NCI-H748 treated with DMSO at 0.1 percent for 48 hours (cell line): ENCODE measurements around the gene COMMD6.

Experiments used
- DNase-seq: peaks from one replicate; lab custom pipeline; 2025; lab: John Stamatoyannopoulos, UW

Gene COMMD6

GRCh38 chr13:75521956-75522355, 15.7 kb downstream of the COMMD6 start:
- no peak for DNase-seq

DNA sequence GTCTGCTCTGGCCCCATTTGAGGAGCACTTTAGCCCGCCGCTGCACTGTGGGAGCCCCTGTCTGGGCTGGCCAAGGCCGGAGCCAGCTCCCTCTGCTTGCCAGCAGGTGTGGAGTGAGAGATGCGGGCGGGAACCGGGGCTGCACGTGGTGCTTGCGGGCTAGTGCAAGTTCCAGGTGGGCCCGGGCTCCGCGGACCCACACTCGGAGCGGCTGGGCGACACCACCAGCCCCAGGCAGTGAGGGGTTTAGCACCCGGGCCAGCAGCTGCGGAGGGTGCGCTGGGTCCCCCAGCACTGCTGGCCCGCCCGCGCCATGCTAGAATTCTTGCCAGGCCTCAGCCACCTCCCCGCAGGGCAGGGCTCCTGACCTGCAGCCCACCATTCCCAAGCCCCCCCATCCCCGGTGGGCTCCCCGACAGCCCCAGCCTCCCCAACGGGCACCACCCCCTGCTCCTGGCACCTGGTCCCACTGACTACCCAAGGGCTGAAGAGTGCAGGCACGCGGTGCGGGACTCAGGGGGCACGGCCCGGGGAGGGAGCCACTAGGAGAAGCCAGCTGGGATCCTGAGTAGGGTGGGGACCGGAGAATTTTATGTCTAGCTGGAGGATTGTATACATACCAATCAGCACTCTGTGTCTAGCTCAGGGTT, 19.1 kb downstream of the COMMD6 start:
- DNase-seq, result no peak

GRCh38 chr13:75514080-75514995, 23.3 kb downstream of the COMMD6 start:
- no peak for DNase-seq

GRCh38 chr13:75513271-75513670, 24.4 kb downstream of the COMMD6 start:
- no peak for DNase-seq

- DNase-seq, result no peak
Observed at GRCh38 chr13:75512253-75512652, 25.4 kb downstream of the COMMD6 start.

DNA sequence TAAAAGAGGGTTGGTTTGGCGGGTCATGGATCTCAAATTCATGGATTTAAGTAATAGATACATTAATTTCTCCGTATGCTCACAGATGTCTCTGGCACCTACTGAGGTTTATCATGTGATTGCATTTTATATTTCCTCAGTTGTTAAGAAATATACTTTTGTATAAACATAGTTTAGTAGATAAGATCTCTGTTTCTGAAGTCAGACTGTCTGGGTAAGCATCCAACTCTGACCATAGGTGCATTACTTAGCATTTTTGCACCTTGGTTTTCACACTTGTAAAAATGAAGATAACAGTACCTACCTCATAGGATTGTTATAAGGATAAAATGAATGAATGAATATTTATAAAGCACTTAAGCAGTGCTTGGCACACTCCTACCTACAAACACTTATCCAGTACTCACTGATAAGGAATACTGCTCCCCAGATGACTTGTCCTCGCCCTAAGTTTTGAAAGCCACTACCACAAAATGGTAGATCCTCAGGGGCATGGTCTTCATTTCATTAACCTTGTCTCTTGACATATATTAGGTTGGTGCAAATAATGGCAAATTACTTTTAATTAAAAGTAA, 26.5 kb downstream of the COMMD6 start:
- DNase-seq, result no peak

GRCh38 chr13:75508002-75508548, 29.6 kb downstream of the COMMD6 start:
- DNase-seq, result no peak

DNA sequence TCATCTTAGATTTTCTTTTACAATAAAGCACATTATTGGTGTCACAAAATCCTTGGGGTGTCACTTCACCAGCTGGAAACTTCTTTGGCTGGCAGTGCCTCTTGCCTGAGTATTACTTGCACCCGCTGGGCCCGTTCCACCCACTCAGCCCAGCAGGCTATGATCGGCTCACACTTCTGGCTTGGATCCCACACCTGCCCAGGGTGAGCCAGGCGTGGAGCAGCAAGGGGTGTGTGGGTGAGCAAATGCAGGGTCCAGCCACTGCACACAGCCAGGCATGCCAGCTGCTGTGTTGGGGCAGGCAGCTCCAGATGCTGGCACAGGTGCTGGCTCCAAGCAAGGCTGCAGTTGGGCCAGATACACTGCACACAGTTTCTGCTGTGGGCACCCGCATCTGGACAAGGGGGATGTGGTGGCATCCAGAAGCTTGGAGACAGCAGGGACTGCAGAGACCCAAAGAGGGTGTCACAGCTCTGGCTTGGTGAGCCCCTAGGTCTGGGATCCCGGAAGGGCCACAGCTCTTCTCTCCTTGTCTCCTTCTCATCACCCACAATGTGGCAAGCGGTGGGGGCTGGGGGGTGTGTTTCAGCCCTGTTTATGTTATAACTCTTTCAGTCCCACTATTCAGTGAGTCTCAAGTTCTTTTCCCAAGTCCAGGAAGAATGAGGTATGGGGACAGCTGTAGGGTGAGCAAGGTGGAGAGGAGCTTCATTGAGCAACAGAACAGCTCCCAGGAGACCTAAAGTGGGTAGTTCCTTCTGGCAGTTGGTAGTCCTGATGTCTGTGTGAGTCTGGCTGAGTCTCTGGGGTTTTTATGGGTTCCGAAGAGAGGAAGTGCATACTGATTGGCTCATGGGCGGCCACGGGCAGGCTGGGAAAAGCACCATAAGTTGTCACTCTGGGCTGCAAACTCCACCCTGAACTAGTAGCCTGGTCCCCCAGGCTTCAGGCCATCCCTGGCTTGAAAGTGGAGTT, 30.3 kb downstream of the COMMD6 start:
- no peak for DNase-seq

- no peak for DNase-seq
Observed at GRCh38 chr13:75506018-75506417, 31.6 kb downstream of the COMMD6 start.

DNA sequence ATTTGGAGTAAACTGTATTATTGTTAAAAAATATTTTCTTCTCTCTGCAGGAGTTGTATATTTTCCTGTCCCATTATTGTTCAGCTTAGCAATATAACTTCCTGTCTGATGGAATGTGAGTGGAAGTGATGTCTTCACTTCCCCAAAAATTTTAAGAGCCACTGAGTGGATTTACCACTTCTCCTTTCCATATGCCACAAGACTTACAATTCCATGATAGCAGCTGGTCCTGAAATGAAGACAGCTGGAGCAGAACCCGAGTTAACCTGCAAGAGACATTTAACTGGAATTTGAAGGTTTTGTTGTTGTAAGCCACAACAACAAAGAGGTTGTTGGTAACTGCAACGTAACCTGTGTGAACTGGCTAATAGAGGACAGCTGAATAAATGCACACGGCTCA, 32.3 kb downstream of the COMMD6 start:
- DNase-seq, result no peak

DNA sequence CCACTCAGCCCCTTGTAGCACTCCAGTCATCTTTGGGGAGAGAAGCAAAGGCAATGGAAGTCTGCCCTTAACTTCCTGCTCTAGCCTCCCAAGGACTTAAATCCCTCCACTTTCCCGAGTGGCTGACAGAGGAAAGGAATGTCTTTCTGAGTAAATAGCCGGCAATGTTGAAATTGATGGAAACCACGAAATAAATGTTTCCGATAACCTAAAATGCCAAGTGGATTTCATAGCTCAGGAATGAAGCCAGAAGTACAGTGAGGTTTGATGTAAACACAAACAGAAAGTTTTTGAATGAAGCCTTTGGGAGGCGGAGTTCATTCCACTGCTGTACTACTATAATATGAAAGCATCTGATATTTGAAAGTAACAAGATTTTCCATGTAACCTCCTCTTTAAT, 41.7 kb downstream of the COMMD6 start:
- DNase-seq, result no peak

DNA sequence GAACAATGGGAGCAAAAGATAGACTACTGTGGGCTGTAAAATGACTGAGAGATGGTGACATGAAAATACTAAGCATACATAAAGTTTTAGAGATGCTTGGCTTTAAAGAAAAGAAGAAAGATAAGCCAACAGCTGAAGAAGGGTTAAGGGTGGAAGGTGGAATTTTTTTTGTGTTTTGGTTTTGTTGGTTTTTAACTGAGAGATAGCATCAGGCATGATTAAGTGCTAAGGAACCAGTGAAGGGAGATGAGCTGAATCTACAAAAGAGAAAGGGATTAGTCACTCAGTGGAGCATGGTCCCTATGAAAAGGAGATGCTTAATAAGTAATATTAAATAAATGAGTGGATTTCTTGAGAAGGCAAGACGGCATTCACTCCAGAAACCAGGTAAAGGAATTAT, 43.1 kb downstream of the COMMD6 start:
- DNase-seq, result no peak

DNA sequence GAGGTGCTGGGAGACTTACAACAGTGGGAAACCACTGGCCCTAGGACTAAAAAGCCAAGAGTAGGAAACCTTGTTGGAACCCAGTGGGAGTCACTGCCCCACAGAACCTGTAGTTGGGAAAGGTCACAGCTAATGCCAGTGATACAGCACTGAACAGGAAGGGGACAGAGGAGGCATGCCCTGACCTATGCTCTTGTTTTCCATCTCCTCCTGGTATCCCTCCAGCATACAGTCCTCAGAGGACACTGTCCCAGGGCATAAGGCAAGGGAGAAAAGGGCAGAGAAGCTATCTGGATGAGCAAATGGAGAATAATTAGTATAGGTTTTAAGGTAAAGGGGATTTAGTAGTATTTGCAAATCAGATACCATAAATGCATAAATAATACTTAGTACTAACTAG, 44.5 kb downstream of the COMMD6 start:
- no peak for DNase-seq

GRCh38 chr13:75492389-75492788, 45.3 kb downstream of the COMMD6 start:
- DNase-seq, result no peak

GRCh38 chr13:75491376-75491775, 46.3 kb downstream of the COMMD6 start:
- no peak for DNase-seq

DNA sequence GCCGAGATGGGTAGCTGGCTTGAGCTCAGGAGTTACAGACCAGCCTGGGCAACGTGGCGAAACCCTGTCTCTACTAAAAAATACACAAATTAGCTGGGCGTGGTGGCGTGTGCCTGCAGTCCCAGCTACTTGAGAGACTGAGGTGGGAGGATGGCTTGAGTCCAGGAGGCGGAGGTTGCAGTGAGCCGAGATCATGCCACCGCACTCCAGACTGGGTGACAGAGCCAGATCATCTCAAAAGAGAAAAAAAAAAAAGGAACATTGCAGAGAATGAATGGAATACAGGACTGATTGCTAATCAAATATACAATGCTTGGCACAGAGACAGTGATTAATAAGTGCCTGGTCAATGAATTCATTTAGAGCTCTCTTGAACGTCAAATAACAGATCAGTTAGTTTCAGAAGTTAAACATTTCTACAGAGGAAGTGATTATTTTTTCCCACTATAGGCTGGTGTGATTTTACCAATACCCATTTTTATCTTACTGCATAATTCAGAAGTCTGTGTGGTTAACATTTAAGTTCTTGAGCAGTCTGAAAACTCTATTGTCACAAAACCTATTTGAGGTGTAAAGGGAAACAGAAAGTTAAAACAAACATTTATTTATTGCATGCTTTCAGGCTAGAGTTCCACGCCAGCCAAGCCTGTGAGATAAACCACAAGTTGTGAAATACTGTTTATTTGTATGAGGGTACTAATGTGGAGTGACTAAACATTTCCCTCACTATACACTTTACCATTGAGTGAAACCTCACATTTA, 48.0 kb downstream of the COMMD6 start:
- DNase-seq, result no peak

- DNase-seq, result no peak
Observed at GRCh38 chr13:75486146-75487062, 51.2 kb downstream of the COMMD6 start.

DNA sequence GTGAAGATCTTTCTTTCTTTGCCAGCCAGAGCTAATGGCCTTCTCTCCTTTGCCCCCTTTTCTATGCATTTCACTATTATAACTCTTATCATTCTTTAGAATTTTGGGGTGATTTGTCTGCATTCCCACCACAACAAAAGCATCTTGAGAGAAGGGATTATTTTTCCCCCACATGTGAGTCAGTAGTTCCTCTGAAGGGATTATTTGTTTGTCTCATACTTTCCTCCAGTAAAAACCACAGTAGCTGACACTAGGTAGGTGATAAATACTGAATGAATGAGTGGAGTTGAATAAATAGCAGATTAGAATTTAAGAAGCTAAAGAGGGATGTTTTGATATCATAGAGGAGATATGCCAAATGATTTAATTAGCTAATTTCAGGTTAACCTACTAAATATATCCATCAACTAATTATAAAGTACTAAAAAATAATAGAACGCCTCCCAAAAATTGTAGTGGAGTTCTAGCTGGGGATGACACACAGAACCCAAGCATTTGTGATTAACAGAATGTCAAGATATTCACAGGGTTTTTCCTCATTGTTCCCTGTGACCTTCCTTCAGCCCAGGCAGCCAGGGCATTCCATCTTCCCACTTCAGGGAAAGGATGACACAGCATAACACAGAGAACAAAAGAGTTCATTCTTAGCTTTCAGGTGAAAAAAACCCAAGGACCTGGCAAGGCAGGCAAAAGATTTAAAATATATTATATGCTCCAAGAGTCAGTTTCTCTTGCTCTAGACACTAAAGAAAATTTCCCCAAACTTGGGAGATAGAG, 52.2 kb downstream of the COMMD6 start:
- DNase-seq, result no peak

DNA sequence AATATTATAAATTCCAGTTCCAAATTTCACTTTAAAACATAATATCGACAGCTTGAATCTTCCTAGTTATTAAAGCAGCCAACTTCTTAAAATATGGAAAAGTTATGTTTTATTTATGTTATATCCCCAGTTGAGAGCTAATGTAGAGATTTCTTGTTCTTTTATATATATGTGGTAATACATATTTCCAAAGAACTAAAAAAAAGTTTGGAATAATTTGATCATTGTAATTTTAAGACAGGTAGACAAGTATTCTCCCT, 54.9 kb downstream of the COMMD6 start:
- no peak for DNase-seq
